Neutrophil (primary cell): ENCODE results near the gene CST3.

Source experiments
- H3K27ac ChIP-seq: fragments of 200-600 bp; sonication (generic); 2 replicates; pipeline ENCODE4 v1.5.1; 2016; ENCODE audit warnings: mild to moderate bottlenecking, moderate library complexity
- H3K27me3 ChIP-seq: fragments of 200-600 bp; sonication (generic); 2 replicates; pipeline ENCODE4 v1.6.0; 2016; ENCODE audit warnings: mild to moderate bottlenecking
- H3K36me3 ChIP-seq: fragments of 200-600 bp; sonication (generic); 2 replicates; pipeline ENCODE4 v1.5.1; 2017
- H3K4me1 ChIP-seq, 2 experiments: fragments of 200-600 bp in 1 of 2; sonication (generic) in 1 of 2; 1 replicate in 1 of 2; 2 replicates in 1 of 2; pipeline versions ENCODE4 v1.5.1 to v1.6.1; 2013 to 2016; ENCODE audit warnings: low read depth in 1 of 2, low read length in 1 of 2, mild to moderate bottlenecking in 1 of 2, moderate library complexity in 1 of 2; ENCODE audit not compliant: control insufficient read depth in 1 of 2, insufficient read depth in 1 of 2
- H3K4me3 ChIP-seq, 2 experiments: fragments of 200-600 bp in 1 of 2; sonication (generic) in 1 of 2; 1 replicate in 1 of 2; 2 replicates in 1 of 2; pipeline ENCODE4 v1.5.1; 2013 to 2016; ENCODE audit warnings: low read depth in 1 of 2, low read length in 1 of 2, mild to moderate bottlenecking in 1 of 2, moderate library complexity in 1 of 2
- H3K9me3 ChIP-seq: fragments of 200-600 bp; sonication (generic); 2 replicates; pipeline ENCODE4 v1.5.1; 2016
- TF ChIP-seq, protein P1 (sequence below): fragments of 200-600 bp; sonication (generic); IDR thresholded peaks from 2 replicates; pipeline ENCODE4 v1.5.1; 2016; ENCODE audit warnings: antibody characterized with exemption

Gene CST3

DNA sequence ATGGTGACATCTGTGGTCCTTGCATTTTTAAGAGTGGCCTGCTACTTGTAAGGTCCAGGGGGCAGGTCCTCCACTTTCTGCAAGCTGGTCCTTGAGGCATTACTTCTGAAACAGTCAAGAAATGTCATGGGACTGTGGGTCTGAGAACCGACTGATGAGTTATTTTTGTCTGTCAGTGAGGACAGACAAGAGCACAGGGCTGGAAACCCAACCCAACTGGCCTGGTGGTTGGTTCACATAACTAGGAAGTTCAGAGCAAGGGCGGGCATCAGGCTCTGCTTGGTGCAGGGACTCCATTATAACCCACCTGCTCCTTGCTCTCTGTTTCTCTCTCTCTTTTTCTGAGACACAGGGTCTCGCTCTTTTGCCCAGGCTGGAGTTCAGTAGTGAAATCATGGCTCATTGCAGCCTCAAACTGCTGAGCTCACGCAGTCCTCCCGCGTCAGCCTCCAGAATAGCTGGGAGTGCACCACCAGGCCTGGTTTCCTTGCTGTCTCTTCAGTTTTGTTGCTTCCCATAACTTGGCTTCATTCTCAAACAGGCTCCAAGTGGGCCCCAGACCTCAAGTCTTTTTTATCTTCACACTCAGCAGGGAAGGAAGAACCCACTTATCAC lies 9.2 kb downstream of the CST3 start:
- H3K27me3 ChIP-seq: peaks cover 16% of the 10 kb centered on the region
- H3K4me3 ChIP-seq: no peak overlapping the region
- TF ChIP-seq, protein P1, sequence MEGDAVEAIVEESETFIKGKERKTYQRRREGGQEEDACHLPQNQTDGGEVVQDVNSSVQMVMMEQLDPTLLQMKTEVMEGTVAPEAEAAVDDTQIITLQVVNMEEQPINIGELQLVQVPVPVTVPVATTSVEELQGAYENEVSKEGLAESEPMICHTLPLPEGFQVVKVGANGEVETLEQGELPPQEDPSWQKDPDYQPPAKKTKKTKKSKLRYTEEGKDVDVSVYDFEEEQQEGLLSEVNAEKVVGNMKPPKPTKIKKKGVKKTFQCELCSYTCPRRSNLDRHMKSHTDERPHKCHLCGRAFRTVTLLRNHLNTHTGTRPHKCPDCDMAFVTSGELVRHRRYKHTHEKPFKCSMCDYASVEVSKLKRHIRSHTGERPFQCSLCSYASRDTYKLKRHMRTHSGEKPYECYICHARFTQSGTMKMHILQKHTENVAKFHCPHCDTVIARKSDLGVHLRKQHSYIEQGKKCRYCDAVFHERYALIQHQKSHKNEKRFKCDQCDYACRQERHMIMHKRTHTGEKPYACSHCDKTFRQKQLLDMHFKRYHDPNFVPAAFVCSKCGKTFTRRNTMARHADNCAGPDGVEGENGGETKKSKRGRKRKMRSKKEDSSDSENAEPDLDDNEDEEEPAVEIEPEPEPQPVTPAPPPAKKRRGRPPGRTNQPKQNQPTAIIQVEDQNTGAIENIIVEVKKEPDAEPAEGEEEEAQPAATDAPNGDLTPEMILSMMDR: no peak
- H3K4me1 ChIP-seq: no peaks in the 10 kb centered on the region
- no peaks in the 10 kb centered on the region for H3K9me3 ChIP-seq
- H3K27ac ChIP-seq: no peak overlapping the region
- peaks cover 13% of the 10 kb centered on the region for H3K36me3 ChIP-seq

DNA sequence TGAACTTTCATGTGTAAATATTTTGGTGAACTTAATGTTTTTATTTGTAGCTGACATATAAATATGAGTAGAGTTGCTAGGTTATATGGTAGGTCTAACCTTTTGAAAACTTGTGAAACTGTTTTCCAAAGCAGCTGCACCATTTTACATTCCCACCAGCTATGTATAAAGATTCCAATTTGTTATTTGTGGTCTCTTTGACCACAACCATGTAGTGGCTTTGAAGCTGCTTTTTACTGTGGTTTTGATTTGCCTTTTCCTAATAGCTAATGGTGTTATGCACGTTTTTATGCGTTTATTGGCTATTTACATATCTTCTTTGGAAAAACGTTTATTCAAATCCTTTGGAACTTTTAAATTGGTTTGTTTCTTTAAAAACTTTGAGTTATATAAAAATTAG lies 10.3 kb downstream of the CST3 start:
- no peaks in the 10 kb centered on the region for H3K9me3 ChIP-seq
- no peak overlapping the region for H3K4me3 ChIP-seq
- peaks cover 16% of the 10 kb centered on the region for H3K27me3 ChIP-seq
- H3K36me3 ChIP-seq: peaks cover 3% of the 10 kb centered on the region
- H3K4me1 ChIP-seq: no peaks in the 10 kb centered on the region
- no peak overlapping the region for H3K27ac ChIP-seq
- TF ChIP-seq, protein P1: no peak

DNA sequence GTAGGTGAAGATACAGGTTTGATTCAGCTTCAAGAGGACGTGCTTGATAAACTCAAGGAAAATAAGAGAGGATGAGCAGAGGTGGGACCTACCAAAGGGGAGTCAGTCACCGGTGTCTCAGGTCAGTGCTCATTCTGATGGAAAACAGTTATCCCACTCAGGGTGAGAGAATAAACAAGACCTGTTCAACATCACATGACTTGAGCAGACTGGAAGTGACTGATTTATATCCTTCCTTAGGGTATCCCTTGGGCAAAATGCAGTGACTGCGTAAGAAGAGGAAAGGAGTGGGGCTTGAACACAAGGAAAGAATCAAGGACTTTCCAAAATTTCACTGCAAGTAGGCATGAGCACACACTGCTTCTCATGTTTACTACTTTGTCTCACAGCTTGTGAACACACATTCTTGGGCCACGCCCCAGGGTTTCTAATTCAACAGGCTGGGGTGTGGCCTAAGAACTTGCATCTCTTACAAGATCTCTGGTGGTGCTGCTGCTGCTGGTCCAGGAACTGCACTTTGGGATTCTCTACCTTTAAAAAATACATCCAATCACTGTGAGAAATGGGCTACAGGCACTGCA lies 11.6 kb downstream of the CST3 start:
- Histone ChIP-seq H3K4me1 (no peaks in the 10 kb centered on the region), H3K27ac (no peak overlapping the region), H3K36me3 (no peaks in the 10 kb centered on the region), H3K4me3 (no peak overlapping the region), H3K9me3 (no peaks in the 10 kb centered on the region), H3K27me3 (peaks cover 16% of the 10 kb centered on the region)
- TF ChIP-seq, protein P1: no peak

DNA sequence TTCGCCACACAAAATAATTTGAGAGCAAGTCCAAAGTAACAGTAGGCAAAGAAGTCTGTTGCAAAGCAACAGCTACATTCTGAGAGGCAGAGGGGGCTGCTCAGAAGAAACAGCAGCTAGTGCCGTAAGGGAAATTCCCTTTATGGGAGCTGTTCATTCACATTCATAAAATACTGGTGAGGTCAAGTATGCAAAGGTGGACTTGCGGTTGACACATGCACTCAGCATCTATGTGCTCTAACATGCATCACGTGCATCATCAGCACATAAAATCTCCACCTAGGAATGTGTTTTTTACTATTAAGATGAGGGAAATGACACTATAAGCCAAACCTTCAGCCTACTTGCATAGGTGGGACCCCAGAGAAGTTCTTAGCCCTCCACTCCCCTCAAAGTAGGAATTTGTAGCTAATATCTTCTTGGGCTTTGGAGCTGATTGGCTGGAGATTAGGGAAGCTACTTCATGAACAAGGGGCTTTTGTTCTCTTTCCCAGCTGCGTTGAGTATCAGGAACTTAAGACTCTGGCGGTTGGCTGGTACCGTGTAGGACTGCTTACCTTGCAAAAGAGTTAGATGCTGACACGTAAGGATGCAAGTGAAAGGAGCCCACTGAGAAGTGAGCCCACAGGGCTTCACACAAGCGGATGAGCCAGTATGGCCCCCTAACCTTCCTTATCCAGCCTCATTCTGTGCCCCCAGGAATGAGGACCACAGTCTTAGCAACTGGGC lies 12.4 kb downstream of the CST3 start:
- Histone ChIP-seq H3K4me1 (no peaks in the 10 kb centered on the region), H3K36me3 (no peaks in the 10 kb centered on the region), H3K27ac (no peak overlapping the region), H3K4me3 (no peak overlapping the region), H3K27me3 (peaks cover 16% of the 10 kb centered on the region), H3K9me3 (no peaks in the 10 kb centered on the region)
- TF ChIP-seq, protein P1: no peak

DNA sequence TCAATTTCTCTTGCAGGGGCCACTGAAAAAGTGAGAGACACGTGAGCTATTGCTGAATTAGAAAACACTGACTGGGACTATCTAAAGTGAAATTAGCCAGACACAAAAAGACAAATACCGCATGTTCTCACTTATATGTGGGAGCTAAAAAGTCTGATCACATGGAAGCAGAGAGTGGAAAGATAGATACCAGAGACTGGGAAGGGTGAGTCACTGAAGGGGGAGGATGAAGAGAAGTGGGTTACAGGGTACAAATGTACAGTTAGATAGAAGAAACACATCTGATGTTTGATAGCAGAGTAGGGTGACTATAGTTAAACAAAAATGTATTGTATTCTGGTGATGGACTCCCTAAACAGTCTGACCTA lies 13.4 kb downstream of the CST3 start:
- no peak overlapping the region for H3K4me3 ChIP-seq
- no peaks in the 10 kb centered on the region for H3K36me3 ChIP-seq
- no peaks in the 10 kb centered on the region for H3K4me1 ChIP-seq
- H3K27me3 ChIP-seq: peaks cover 12% of the 10 kb centered on the region
- TF ChIP-seq, protein P1: no peak
- no peak overlapping the region for H3K27ac ChIP-seq
- H3K9me3 ChIP-seq: no peaks in the 10 kb centered on the region
